Loucy (cell line): ENCODE measurements around the gene NTPCR.

ENCODE experiments used
- EZH2phosphoT487 ChIP-seq: fragments of 200-600 bp; IDR thresholded peaks from 2 replicates; pipeline ENCODE4 v1.6.1; 2018; ENCODE audit warnings: antibody characterized with exemption, mild to moderate bottlenecking, moderate library complexity, borderline replicate concordance
- TF ChIP-seq, protein P1 (sequence below): fragments of 200-600 bp; sonication (generic); conservative IDR thresholded peaks from 2 replicates; pipeline ENCODE4 v1.5.1; 2014; ENCODE audit warnings: mild to moderate bottlenecking, antibody characterized with exemption, low read length

GRCh38 chr1:232917053-232917452 is 33.4 kb upstream of the NTPCR start:
- TF ChIP-seq, protein P1, sequence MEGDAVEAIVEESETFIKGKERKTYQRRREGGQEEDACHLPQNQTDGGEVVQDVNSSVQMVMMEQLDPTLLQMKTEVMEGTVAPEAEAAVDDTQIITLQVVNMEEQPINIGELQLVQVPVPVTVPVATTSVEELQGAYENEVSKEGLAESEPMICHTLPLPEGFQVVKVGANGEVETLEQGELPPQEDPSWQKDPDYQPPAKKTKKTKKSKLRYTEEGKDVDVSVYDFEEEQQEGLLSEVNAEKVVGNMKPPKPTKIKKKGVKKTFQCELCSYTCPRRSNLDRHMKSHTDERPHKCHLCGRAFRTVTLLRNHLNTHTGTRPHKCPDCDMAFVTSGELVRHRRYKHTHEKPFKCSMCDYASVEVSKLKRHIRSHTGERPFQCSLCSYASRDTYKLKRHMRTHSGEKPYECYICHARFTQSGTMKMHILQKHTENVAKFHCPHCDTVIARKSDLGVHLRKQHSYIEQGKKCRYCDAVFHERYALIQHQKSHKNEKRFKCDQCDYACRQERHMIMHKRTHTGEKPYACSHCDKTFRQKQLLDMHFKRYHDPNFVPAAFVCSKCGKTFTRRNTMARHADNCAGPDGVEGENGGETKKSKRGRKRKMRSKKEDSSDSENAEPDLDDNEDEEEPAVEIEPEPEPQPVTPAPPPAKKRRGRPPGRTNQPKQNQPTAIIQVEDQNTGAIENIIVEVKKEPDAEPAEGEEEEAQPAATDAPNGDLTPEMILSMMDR = no peak
- TF ChIP-seq EZH2phosphoT487 = no peak
